Measurements from ENCODE around the gene SLC51B.
A peak's percentile ranks its signal among the peaks of the same experiment; 100 is the strongest.

SLC51B gene

DNA sequence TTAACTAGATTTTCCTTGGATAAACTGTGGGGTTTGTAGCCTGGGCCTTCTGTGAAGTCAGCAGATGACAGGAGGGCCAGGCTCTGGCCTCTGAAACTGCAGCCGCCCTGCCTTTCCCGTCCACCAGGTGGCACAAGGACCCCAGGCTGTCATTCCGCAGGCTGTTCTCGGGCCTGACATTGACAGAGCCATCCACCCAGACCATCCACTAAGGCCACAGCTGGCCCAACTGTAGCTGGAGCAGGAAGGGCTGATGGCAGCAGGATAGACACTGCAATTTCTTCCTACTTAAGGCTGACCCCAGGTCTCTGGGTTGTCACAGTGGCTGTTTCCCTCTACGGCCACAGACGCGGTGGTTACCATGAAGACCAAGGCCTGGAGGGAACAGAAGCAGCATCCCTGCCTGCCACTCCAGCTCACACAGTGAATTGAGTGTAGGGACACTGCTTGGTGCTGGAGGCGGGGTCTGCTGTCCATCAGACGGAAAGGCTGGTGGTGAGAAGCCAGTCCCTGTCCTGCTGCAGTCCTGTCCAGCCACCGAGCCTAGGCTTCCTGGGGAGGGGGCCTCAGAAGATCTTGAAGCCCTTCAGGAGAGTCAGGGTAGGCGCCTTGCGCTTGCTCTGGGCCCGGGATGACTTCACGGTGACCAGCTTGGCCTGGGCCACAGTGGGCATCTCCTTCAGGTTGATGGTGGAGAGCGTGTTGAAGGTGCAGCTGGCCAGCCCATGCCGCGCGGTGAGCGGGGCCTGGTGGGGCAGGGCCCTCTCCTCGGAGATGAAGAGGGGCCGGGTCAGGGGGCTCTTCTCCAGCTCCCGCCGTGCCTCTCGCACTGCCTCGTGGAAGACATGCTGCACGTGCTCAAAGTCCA is 9.4 kb downstream of the SLC51B start:
- H3K79me2 ChIP-seq (ENCODE audit: control insufficient read depth, low read length) = no peaks in the 10 kb centered on the region
- peaks cover 11% of the 10 kb centered on the region for H3K4me1 ChIP-seq (ENCODE audit: control insufficient read depth, low read length)
- H3K9me3 ChIP-seq (ENCODE audit: control insufficient read depth, insufficient read depth, low read length) = no peaks in the 10 kb centered on the region
- no peaks in the 10 kb centered on the region for H3F3A ChIP-seq (ENCODE audit: control insufficient read depth, insufficient read depth)
- TF ChIP-seq, protein P1, sequence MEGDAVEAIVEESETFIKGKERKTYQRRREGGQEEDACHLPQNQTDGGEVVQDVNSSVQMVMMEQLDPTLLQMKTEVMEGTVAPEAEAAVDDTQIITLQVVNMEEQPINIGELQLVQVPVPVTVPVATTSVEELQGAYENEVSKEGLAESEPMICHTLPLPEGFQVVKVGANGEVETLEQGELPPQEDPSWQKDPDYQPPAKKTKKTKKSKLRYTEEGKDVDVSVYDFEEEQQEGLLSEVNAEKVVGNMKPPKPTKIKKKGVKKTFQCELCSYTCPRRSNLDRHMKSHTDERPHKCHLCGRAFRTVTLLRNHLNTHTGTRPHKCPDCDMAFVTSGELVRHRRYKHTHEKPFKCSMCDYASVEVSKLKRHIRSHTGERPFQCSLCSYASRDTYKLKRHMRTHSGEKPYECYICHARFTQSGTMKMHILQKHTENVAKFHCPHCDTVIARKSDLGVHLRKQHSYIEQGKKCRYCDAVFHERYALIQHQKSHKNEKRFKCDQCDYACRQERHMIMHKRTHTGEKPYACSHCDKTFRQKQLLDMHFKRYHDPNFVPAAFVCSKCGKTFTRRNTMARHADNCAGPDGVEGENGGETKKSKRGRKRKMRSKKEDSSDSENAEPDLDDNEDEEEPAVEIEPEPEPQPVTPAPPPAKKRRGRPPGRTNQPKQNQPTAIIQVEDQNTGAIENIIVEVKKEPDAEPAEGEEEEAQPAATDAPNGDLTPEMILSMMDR (IDR thresholded peaks at IDR 0.05; ENCODE audit: low read depth, low read length, poor library complexity, severe bottlenecking) = peak; percentile 92
- TF ChIP-seq EZH2phosphoT487 (IDR thresholded peaks at IDR 0.05; ENCODE audit: borderline replicate concordance, low read length) = no peak
- H3K4me2 ChIP-seq (ENCODE audit: low read length) = no peak overlapping the region
- H3K4me3 ChIP-seq (ENCODE audit: low read length) = no peak overlapping the region
- H4K20me1 ChIP-seq (ENCODE audit: control insufficient read depth, insufficient read depth, low read depth, low read length) = no peaks in the 10 kb centered on the region
- H3K27ac ChIP-seq (ENCODE audit: low read depth, low read length) = no peak overlapping the region
- no peaks in the 10 kb centered on the region for H3K9me2 ChIP-seq (replicated peaks; ENCODE audit: control insufficient read depth, low read length)
- H3K27me3 ChIP-seq (ENCODE audit: control insufficient read depth, low read length) = no peaks in the 10 kb centered on the region; the same call in 1 of the 2 replicates
- no peaks in the 10 kb centered on the region for H3K36me3 ChIP-seq (ENCODE audit: control insufficient read depth, low read length)

DNA sequence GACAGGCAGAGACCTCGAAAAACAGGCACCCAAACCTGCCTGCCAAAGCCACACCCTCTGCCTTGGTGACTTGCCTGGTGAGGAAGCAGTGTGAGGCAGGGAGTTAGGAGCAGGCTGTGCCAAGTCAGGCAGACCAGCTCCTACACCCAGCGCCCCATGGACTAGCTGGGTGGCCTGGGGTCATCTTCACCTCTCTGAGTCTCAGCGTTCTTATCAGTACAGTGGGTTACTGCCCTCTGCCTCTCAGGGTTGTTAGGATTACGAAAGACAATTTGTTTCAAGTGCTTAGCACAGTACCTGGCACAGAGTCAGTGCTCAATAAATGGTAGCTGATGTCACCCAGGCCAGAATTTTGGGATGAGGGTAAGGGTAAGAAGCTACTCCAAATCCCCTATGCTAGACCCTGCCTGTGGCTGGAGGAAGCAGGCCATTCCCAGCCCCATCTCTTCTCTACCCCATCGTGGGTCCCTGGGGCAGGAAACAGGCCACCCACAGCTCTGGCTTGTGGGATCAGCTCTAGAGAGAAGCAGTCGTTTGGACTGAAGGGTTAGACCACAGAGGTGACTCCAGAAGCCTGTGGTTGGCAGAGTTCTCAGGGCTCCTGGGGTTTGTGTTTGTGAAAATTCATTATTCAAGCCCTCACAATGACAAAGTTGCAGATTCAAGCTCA is 10.1 kb downstream of the SLC51B start:
- Histone ChIP-seq H3K4me3 (ENCODE audit: low read length) (no peak overlapping the region), H3F3A (ENCODE audit: control insufficient read depth, insufficient read depth) (no peaks in the 10 kb centered on the region), H3K36me3 (ENCODE audit: control insufficient read depth, low read length) (no peaks in the 10 kb centered on the region), H4K20me1 (ENCODE audit: control insufficient read depth, insufficient read depth, low read depth, low read length) (no peaks in the 10 kb centered on the region), H3K9me3 (ENCODE audit: control insufficient read depth, insufficient read depth, low read length) (no peaks in the 10 kb centered on the region), H3K27ac (ENCODE audit: low read depth, low read length) (no peak overlapping the region), H3K4me2 (ENCODE audit: low read length) (no peak overlapping the region), H3K4me1 (ENCODE audit: control insufficient read depth, low read length) (peaks cover 3% of the 10 kb centered on the region), H3K9me2 (replicated peaks; ENCODE audit: control insufficient read depth, low read length) (no peaks in the 10 kb centered on the region), H3K27me3 (ENCODE audit: control insufficient read depth, low read length) (no peaks in the 10 kb centered on the region; the same call in 1 of the 2 replicates), H3K79me2 (ENCODE audit: control insufficient read depth, low read length) (no peaks in the 10 kb centered on the region)
- TF ChIP-seq EZH2phosphoT487 (IDR thresholded peaks at IDR 0.05; ENCODE audit: borderline replicate concordance, low read length) = no peak
- TF ChIP-seq, protein P1 (IDR thresholded peaks at IDR 0.05; ENCODE audit: low read depth, low read length, poor library complexity, severe bottlenecking) = no peak

DNA sequence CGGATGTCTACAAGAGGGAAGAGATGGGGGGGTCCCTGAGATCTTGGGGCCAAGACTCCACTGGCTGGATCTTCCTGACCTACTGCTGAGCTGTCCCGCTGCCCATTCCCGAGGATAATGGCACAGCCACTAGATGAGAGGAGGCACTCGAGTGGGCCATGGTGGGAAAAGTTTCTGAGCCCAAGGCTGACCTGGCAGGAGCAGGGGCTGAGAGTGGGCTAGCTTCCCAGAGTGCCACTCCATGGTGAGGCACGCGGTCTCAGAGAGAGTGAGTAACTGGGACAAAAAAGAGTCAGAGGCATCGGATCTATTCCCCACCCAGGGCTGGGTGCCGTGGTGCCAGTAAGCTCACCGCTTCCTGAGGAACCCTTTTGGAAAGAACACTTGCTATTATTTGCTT is 10.9 kb downstream of the SLC51B start:
- no peaks in the 10 kb centered on the region for H3K9me2 ChIP-seq (replicated peaks; ENCODE audit: control insufficient read depth, low read length)
- H3K4me1 ChIP-seq (ENCODE audit: control insufficient read depth, low read length) = no peaks in the 10 kb centered on the region
- H3K27me3 ChIP-seq (ENCODE audit: control insufficient read depth, low read length) = no peaks in the 10 kb centered on the region; the same call in 1 of the 2 replicates
- H3K36me3 ChIP-seq (ENCODE audit: control insufficient read depth, low read length) = no peaks in the 10 kb centered on the region
- H3K4me2 ChIP-seq (ENCODE audit: low read length) = no peak overlapping the region
- no peaks in the 10 kb centered on the region for H4K20me1 ChIP-seq (ENCODE audit: control insufficient read depth, insufficient read depth, low read depth, low read length)
- H3K4me3 ChIP-seq (ENCODE audit: low read length) = no peak overlapping the region
- H3K27ac ChIP-seq (ENCODE audit: low read depth, low read length) = no peak overlapping the region
- no peak for TF ChIP-seq EZH2phosphoT487 (IDR thresholded peaks at IDR 0.05; ENCODE audit: borderline replicate concordance, low read length)
- TF ChIP-seq, protein P1 (IDR thresholded peaks at IDR 0.05; ENCODE audit: low read depth, low read length, poor library complexity, severe bottlenecking) = no peak
- H3K9me3 ChIP-seq (ENCODE audit: control insufficient read depth, insufficient read depth, low read length) = no peaks in the 10 kb centered on the region
- H3F3A ChIP-seq (ENCODE audit: control insufficient read depth, insufficient read depth) = no peaks in the 10 kb centered on the region
- no peaks in the 10 kb centered on the region for H3K79me2 ChIP-seq (ENCODE audit: control insufficient read depth, low read length)
